H7 (cell line): ENCODE data around the gene PIWIL4. TPM values are rescaled to one million over a fixed set of nuclear protein-coding genes. Genes with fewer than 3 reads are reported as not detected.
"Not testable (repeated sequence)": the region's sequence is repeated elsewhere in the genome, so short reads cannot be mapped to it uniquely, and the experiment has no call there.

Experiments
- DNase-seq: peaks from one replicate; pipeline ENCODE4 v3.0.0; 2012
- H3K27me3 ChIP-seq: 2 replicates; pipeline ENCODE4 v1.6.0; 2011; ENCODE audit warnings: mild to moderate bottlenecking, low read length; ENCODE audit not compliant: control insufficient read depth, insufficient read depth
- H3K36me3 ChIP-seq: replicated peaks from 2 replicates; pipeline ENCODE4 v1.5.1; 2011; ENCODE audit warnings: low read length; ENCODE audit not compliant: control insufficient read depth, insufficient read depth
- H3K4me3 ChIP-seq: 2 replicates; pipeline ENCODE4 v1.5.1; 2011; ENCODE audit warnings: low read depth, mild to moderate bottlenecking, control low read depth, low read length, moderate library complexity; ENCODE audit not compliant: insufficient read depth
- total RNA-seq: library from RNA; depleted of rRNA; stranded (reverse); fragments of >200 nt; shearing (Covaris generic); gene quantifications from 2 replicates; pipeline ENCODE4 v1.2.3, GENCODE V29; 2014

Gene PIWIL4
- total RNA-seq, 1 experiment from 2014 or later: 1.2 TPM

GRCh38 chr11:94559361-94559760 lies 7.8 kb upstream of the PIWIL4 start:
- no peak for DNase-seq
- H3K27me3 ChIP-seq: no peaks in the 10 kb centered on the region
- no peak overlapping the region for H3K4me3 ChIP-seq
- H3K36me3 ChIP-seq: no peaks in the 10 kb centered on the region

GRCh38 chr11:94560834-94561233 lies 6.3 kb upstream of the PIWIL4 start:
- H3K4me3 ChIP-seq: no peak overlapping the region
- no peak for DNase-seq
- H3K36me3 ChIP-seq: no peaks in the 10 kb centered on the region
- H3K27me3 ChIP-seq: no peaks in the 10 kb centered on the region

GRCh38 chr11:94563176-94563847 lies 3.9 kb upstream of the PIWIL4 start:
- no peaks in the 10 kb centered on the region for H3K27me3 ChIP-seq
- no peak for DNase-seq
- no peak overlapping the region for H3K4me3 ChIP-seq
- no peaks in the 10 kb centered on the region for H3K36me3 ChIP-seq

- H3K36me3 ChIP-seq: no peaks in the 10 kb centered on the region
- H3K27me3 ChIP-seq: no peaks in the 10 kb centered on the region
- DNase-seq: no peak
- no peak overlapping the region for H3K4me3 ChIP-seq
These were observed 3.2 kb upstream of the PIWIL4 start for GRCh38 chr11:94563848-94564467.

GRCh38 chr11:94568200-94568599 lies 1.0 kb downstream of the PIWIL4 start:
- DNase-seq: no peak
- Histone ChIP-seq H3K4me3 (no peak overlapping the region), H3K36me3 (no peaks in the 10 kb centered on the region), H3K27me3 (no peaks in the 10 kb centered on the region)

GRCh38 chr11:94568717-94569116 lies 1.5 kb downstream of the PIWIL4 start:
- no peak for DNase-seq
- H3K36me3 ChIP-seq: no peaks in the 10 kb centered on the region
- no peak overlapping the region for H3K4me3 ChIP-seq
- no peaks in the 10 kb centered on the region for H3K27me3 ChIP-seq

GRCh38 chr11:94572975-94573374 lies 5.8 kb downstream of the PIWIL4 start:
- H3K4me3 ChIP-seq, H3K27me3 ChIP-seq, DNase-seq, H3K36me3 ChIP-seq: not testable (repeated sequence)

GRCh38 chr11:94574193-94574961 lies 7.2 kb downstream of the PIWIL4 start:
- no peak for DNase-seq
- H3K36me3 ChIP-seq: no peaks in the 10 kb centered on the region
- no peak overlapping the region for H3K4me3 ChIP-seq
- no peaks in the 10 kb centered on the region for H3K27me3 ChIP-seq

GRCh38 chr11:94576306-94576705 lies 9.1 kb downstream of the PIWIL4 start:
- no peak for DNase-seq
- Histone ChIP-seq H3K36me3 (no peaks in the 10 kb centered on the region), H3K4me3 (no peak overlapping the region), H3K27me3 (no peaks in the 10 kb centered on the region)

GRCh38 chr11:94577841-94578240 lies 10.7 kb downstream of the PIWIL4 start:
- no peak for DNase-seq
- no peaks in the 10 kb centered on the region for H3K36me3 ChIP-seq
- H3K27me3 ChIP-seq: no peaks in the 10 kb centered on the region
- H3K4me3 ChIP-seq: no peak overlapping the region

GRCh38 chr11:94581926-94582325 lies 14.8 kb downstream of the PIWIL4 start:
- Histone ChIP-seq H3K4me3 (no peak overlapping the region), H3K27me3 (no peaks in the 10 kb centered on the region), H3K36me3 (no peaks in the 10 kb centered on the region)
- no peak for DNase-seq

GRCh38 chr11:94583213-94583865 lies 16.2 kb downstream of the PIWIL4 start:
- Histone ChIP-seq H3K36me3 (no peaks in the 10 kb centered on the region), H3K4me3 (no peak overlapping the region), H3K27me3 (no peaks in the 10 kb centered on the region)
- no peak for DNase-seq

- no peaks in the 10 kb centered on the region for H3K36me3 ChIP-seq
- no peak for DNase-seq
- H3K4me3 ChIP-seq: no peak overlapping the region
- H3K27me3 ChIP-seq: no peaks in the 10 kb centered on the region
These were observed 16.8 kb downstream of the PIWIL4 start for GRCh38 chr11:94583866-94584500.

GRCh38 chr11:94584978-94585377 lies 17.8 kb downstream of the PIWIL4 start:
- Histone ChIP-seq H3K27me3 (no peaks in the 10 kb centered on the region), H3K36me3 (no peaks in the 10 kb centered on the region), H3K4me3 (no peak overlapping the region)
- DNase-seq: no peak
